Cardiac muscle cell (in vitro differentiated cells and primary cell): ENCODE data around the gene SBNO2. TPM values are rescaled to one million over a fixed set of nuclear protein-coding genes. Genes with fewer than 3 reads are reported as not detected.

Experiments used
- DNase-seq, 2 donors: peaks; one replicate each; pipeline versions ENCODE4 v3.0.0 to v3.0.0-alpha.2; 2010 to 2017; ENCODE audit warnings: low read depth in 1 of 2, low spot score in 1 of 2
- H3K27ac ChIP-seq: fragments of 200-600 bp; sonication (generic); 2 replicates; pipeline ENCODE4 v1.5.1; 2016
- H3K27me3 ChIP-seq: fragments of 200-600 bp; sonication (generic); 2 replicates; pipeline ENCODE4 v1.6.0; 2016; ENCODE audit warnings: control low read depth
- H3K36me3 ChIP-seq: fragments of 200-600 bp; sonication (generic); 2 replicates; pipeline ENCODE4 v1.5.1; 2016; ENCODE audit warnings: control low read depth
- H3K4me1 ChIP-seq: fragments of 200-600 bp; sonication (generic); 2 replicates; pipeline ENCODE4 v1.8.1; 2017; ENCODE audit warnings: low read depth, mild to moderate bottlenecking, mixed run types
- H3K4me3 ChIP-seq: fragments of 200-600 bp; sonication (generic); 2 replicates; pipeline ENCODE4 v1.5.1; 2016; ENCODE audit warnings: mild to moderate bottlenecking
- H3K9me3 ChIP-seq: fragments of 200-600 bp; sonication (generic); 2 replicates; pipeline ENCODE4 v1.5.1; 2017; ENCODE audit warnings: low read depth, mild to moderate bottlenecking, control low read depth
- polyA plus RNA-seq: library from polyadenylated mRNA; unstranded; fragments of >200 nt; fragmentation: Nextera tagmentation; extraction: Ambion mirVana; gene quantifications from 2 replicates; pipeline ENCODE4 v1.2.1, GENCODE V29; 2016
- total RNA-seq: library from RNA; depleted of rRNA; stranded (reverse); fragments of >200 nt; gene quantifications from 2 replicates; pipeline ENCODE4 v1.2.3, GENCODE V29; 2016
- TF ChIP-seq, protein P1 (sequence below): IDR thresholded peaks from 2 replicates; pipeline ENCODE4 v1.5.1; 2012; ENCODE audit warnings: low read depth, mild to moderate bottlenecking, low read length

SBNO2 gene
- total and polyA plus RNA-seq, 2 experiments from 2014 or later, result 11.8 to 28.5 TPM

DNA sequence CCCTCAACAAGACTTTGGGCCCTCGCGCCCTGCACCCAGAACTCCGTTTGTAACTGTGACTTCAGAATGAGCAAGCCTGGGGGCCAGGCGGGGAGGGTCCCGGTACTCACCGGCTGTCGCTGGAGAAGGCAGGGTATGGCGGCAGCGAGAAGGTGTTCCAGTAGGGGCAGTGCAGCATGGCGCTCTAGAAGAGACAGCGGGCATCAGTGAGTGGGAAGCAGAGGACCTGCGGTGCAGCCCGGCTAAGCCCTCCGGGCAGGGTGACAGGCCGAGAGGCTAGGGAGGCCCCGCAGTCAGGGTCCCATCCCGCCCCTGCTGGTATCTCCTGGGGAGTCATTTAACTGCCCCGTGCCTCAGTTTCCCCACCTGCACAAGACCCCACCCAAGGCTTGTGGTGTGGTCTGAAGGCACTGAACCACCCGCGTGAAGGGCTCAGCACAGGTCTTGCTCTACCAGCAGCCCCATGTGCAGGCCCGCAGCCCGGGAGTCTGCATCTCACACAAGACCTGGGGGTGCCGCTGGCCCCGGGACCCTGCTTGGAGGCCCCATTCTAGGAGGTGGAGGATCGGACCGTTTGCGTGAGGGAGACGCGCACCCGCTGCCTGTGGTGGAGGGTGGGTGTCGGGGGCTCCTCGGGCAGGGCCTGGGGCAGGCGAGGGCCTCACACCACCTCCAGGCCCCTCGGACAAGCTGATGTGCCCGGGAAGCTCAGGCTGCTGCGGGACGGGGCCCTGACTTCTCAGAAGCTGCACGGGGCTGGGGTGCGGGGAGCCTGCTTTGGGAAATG, 24.6 kb downstream of the SBNO2 start:
- no peaks in the 10 kb centered on the region for H3K9me3 ChIP-seq
- no peak overlapping the region for H3K27ac ChIP-seq
- no peak for DNase-seq
- H3K27me3 ChIP-seq, result no peaks in the 10 kb centered on the region
- no peak overlapping the region for H3K4me3 ChIP-seq
- TF ChIP-seq, protein P1, sequence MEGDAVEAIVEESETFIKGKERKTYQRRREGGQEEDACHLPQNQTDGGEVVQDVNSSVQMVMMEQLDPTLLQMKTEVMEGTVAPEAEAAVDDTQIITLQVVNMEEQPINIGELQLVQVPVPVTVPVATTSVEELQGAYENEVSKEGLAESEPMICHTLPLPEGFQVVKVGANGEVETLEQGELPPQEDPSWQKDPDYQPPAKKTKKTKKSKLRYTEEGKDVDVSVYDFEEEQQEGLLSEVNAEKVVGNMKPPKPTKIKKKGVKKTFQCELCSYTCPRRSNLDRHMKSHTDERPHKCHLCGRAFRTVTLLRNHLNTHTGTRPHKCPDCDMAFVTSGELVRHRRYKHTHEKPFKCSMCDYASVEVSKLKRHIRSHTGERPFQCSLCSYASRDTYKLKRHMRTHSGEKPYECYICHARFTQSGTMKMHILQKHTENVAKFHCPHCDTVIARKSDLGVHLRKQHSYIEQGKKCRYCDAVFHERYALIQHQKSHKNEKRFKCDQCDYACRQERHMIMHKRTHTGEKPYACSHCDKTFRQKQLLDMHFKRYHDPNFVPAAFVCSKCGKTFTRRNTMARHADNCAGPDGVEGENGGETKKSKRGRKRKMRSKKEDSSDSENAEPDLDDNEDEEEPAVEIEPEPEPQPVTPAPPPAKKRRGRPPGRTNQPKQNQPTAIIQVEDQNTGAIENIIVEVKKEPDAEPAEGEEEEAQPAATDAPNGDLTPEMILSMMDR, result no peak
- no peaks in the 10 kb centered on the region for H3K36me3 ChIP-seq
- no peaks in the 10 kb centered on the region for H3K4me1 ChIP-seq

DNA sequence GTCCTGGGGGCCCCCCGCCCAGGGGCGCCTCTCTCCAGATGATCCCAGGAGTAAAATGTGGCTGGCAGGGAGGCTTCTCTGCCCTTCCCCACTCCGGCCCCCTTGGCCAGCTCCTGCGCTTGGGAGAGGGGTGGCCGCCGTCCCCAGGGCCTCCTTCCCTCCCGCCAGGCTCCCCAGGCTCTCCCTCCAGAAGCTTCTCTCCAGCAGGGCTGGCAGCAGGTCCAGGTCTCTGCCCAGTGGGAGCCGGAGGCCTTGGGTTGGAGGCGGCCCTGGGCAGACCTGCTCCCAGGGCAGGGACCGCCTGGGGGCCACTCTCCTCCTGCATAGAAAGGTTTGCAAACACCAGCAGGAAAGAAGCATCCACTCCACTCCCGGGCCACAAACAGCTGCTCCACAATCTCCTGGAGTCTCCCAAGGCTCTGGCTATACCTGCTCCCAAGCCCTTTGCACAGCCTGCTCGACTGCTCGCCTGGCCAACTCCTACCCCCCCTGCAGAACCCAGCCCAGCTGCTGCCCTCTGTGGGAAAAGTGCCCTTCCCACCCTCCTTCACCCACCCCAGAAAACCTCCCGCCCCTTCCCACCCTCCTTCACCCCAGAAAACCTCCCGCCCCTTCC, 26.0 kb downstream of the SBNO2 start:
- Histone ChIP-seq H3K27ac (no peak overlapping the region), H3K9me3 (no peaks in the 10 kb centered on the region), H3K27me3 (no peaks in the 10 kb centered on the region), H3K4me1 (no peaks in the 10 kb centered on the region), H3K4me3 (no peak overlapping the region), H3K36me3 (no peaks in the 10 kb centered on the region)
- no peak for DNase-seq
- TF ChIP-seq, protein P1, result no peak

DNA sequence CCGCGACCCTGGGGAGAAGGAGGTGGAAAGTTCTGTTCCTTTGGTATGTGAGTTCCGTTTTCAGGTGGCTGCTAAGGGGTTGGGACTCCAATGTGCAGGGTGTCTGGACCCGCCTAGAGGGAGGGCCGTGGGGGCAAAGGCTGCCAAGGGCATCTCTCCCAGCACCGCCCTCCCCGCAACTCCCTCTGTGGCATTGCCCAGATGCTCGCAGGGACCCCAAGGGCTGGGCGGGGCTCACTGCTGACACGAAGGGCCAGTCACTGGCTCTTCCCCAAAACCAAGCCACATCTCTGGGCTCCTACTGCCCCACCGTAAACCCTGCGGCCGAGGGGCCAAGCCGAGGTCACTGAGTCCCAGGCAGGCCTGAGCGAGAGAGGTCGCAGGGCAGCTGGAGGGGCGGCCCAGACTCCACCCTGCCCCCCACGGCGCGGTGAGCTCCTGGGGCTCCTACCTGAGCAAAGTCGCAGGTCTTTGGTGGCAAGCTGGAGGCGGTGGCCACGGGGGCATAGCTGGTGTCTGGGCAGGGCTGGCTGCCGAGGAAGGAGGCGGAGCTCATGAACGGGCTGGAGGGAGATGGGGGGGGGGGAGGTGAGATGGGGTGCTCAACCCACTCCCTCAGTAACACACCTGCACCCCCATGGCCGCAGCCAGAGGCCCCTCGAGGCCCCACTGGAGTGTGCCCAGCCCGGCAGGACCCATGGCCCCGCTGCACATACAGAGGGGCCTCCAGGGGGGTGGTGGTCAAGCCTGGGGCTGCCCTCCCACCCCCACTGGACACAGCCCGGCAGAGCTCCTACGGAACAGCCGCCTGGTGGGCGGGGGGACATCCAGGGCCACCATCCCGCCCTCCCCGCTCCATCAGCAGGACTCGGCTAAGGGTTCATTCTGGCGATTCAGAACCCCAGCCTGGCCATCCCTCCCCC, 26.9 kb downstream of the SBNO2 start:
- TF ChIP-seq, protein P1, result no peak
- no peak for DNase-seq

DNA sequence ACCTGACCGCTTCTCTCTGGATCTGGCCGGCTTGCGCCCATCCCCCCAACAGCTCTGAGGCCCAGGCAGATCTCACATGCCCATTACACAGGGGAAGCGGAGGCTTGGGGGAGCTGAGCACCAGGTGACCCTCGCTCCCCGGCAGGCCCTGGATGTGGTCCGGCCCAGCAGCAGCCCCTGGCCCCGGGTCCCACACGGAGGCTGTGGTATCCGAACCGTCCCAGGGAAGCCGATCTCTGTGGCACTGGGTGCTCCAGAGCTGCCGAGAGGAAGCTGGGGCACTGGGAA, 27.7 kb downstream of the SBNO2 start:
- no peak overlapping the region for H3K4me3 ChIP-seq
- H3K27me3 ChIP-seq, result no peaks in the 10 kb centered on the region
- no peak overlapping the region for H3K27ac ChIP-seq

More for the DNA sequence above, 26.9 kb downstream of the SBNO2 start:
- Histone ChIP-seq H3K27me3 (no peaks in the 10 kb centered on the region), H3K36me3 (no peaks in the 10 kb centered on the region), H3K4me3 (no peak overlapping the region), H3K27ac (no peak overlapping the region), H3K9me3 (no peaks in the 10 kb centered on the region), H3K4me1 (no peaks in the 10 kb centered on the region)

More for the DNA sequence above, 27.7 kb downstream of the SBNO2 start:
- no peaks in the 10 kb centered on the region for H3K4me1 ChIP-seq
- no peak for DNase-seq
- H3K9me3 ChIP-seq, result no peaks in the 10 kb centered on the region
- TF ChIP-seq, protein P1, result no peak
- H3K36me3 ChIP-seq, result no peaks in the 10 kb centered on the region
